Myocyte (in vitro differentiated cells): ENCODE data around the gene ETNK2. TPM values are rescaled to one million over a fixed set of nuclear protein-coding genes. Genes with fewer than 3 reads are reported as not detected.

Source experiments
- DNase-seq: peaks from one replicate; pipeline ENCODE4 v3.0.0-alpha.2; 2012; ENCODE audit warnings: low read depth
- total RNA-seq: library from RNA; depleted of rRNA; stranded (reverse); fragments of >200 nt; gene quantifications from 2 replicates; pipeline ENCODE4 v1.2.3, GENCODE V29; 2014

ETNK2 gene
- total RNA-seq, 1 donor from 2014 or later: 0.32 TPM

DNA sequence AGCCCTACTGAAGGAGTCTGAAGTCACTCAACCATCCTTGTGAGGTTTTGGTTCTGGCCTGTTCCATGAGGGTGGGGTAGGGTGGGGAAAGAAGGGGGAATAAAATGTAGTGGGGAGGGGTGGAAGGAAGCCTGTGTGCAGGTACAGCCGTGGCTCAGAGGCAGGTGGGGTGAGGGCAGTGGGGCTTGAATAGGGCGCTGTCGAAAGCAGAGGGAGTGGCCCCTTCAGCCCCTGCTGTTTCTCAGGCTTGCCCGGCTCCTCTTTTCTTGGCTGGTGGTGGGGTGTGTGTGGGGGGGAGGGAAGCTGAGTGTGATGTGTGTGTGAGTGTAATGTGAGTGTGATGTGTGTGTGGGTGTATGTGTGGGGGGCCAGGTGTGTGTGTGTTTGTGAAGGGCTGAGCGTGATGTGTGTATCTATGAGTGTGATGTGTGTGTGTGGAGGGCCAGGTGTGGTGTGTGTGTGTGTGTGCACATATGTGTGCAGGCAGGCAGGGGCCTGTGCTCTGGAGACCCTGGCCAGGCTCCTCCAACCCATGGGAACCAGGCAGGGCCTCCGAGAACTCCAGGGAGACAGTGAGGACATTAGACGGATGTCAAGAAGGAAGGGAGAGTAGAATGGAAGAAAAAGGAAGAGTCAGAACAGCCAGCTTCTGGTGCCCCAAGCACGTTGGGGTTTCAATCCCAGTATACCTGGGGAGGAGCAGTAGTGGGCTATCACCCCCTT is 69.9 kb downstream of the ETNK2 start:
- DNase-seq: no peak

DNA sequence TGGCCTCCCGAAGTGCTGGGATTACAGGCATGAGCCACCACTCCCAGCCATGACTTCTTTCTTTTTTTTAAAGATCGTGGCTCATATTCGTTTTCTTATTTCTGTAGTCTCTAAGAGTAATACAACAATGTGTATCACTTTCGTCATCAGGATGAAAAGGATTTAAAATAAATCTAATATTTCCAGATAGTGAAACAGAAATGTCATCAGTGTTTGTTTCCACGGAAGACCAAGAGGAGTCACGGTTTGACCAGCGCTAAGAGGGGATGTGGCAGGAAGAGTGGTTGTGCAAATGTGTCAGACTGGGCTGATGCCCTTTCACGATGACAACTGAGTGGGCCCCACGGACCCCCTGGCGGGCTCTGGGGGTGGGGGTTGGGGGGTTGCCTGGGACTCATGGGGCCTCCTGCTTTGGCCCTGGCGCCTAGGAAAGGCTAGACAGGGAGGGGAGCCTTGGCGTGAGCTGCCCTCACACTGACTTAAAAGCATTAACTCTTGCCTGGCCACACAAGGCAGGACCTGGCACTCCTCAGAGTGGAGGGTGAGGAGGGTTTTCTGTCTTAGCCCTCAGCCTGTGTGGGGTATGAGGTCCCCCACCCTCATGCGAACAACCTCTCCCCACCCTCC is 70.6 kb downstream of the ETNK2 start:
- no peak for DNase-seq

Other genes with a start within 250 kb of the ETNK2 start
- 2.8 and 5.0 TPM in 2 replicates for gene SOX13, start 78.9 kb downstream of the ETNK2 start, total RNA-seq
- not detected in 2 replicates for gene REN, start 14.3 kb upstream of the ETNK2 start, total RNA-seq
- gene KISS1, start 44.4 kb upstream of the ETNK2 start, total RNA-seq: 10.6 and 19.3 TPM in 2 replicates
- not detected in 2 replicates for gene GOLT1A, start 61.9 kb upstream of the ETNK2 start, total RNA-seq
- gene PLEKHA6, start 207.9 kb upstream of the ETNK2 start, total RNA-seq: 16.7 and 18.7 TPM in 2 replicates